Measurements from ENCODE around the gene MARK3.

Gene MARK3

DNA sequence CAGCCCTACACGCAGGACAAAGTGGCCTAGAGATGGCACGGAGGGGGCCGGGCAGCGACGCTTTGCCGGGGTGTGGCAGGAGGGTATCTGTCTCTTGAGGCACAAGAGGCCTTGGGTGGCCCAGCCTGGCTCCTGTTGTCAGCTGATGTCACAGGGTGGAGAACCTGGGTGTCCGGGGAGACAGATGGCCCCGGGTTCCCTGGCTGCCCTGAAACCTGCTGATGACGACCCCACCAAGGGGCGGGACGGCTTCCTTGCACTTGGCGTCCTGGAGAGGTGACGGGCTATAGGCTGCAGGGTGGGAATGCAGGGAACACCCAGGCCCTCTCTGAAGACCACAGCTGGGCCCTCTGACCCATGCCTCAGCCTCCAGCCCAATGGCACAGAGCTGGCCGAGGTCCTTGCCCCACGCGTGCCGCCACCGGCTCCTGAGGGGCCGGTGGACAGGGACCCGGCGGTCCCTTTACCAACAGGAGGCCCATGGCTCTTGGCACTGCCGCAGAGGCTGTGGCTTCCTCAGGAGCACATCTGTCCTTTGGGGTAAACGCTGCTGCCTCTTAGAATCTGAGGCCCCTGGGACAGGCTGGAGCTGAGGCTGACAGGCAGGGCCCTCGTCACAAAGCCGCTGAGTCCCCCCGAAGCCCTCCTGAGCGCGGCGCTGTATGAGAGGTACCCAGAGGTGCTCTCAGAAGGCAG is 160.2 kb downstream of the MARK3 start:
- Histone ChIP-seq H3K4me1 (ENCODE audit: control insufficient read depth in 1 of 2, insufficient read depth in 2 of 2, low read length in 2 of 2) (peaks cover 0 to 77% of the 10 kb centered on the region in 2 donors), H3K27me3 (ENCODE audit: low read depth, low read length) (no peaks in the 10 kb centered on the region), H3K27ac (ENCODE audit: low read length) (no peak overlapping the region), H3K4me3 (ENCODE audit: low read depth in 1 of 2, low read length in 2 of 2) (no peak overlapping the region), H3K36me3 (ENCODE audit: control insufficient read depth in 1 of 2, insufficient read depth in 2 of 2, low read length in 2 of 2) (no peaks in the 10 kb centered on the region), H3K9me3 (ENCODE audit: control insufficient read depth in 1 of 2, low read length in 2 of 2) (no peaks in the 10 kb centered on the region)

DNA sequence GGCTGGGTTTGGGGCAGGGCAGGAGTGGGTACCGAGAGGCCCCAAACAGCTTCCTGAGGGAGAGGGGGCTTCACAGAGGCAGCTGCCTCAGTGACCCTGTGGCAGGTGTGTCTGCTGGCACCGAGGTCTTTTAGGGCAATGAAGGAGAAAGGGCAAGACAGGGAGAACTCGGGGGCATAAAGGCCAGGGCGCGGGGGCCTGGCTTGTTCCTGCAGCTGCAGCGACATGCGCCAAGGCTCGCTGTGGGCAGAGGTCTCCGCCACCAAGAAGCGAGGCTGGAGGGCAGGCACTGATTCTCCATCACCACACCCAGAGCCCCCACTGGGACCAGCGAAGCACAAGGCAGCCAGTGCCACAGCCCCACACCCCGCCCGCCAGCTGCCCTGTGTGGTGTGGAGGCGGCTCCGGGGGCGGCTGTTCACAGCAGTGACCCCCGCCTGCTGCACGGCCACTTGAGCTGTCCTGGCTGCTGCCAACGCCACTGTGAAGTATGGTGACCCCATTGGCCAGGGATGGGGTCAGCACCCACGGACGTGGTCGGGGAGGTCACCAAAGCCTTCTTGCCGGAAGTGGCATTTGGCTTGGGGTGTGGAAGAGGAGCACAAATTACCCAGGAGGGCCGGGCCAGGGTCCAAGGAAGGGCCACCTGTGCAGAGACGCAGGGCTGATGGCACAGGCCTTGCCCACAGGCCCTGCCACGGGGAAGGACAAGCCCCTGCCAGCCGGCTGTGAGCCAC is 160.9 kb downstream of the MARK3 start:
- H3K27ac ChIP-seq (ENCODE audit: low read length) = no peak overlapping the region
- H3K36me3 ChIP-seq (ENCODE audit: control insufficient read depth in 1 of 2, insufficient read depth in 2 of 2, low read length in 2 of 2) = no peaks in the 10 kb centered on the region
- peaks cover 0 to 77% of the 10 kb centered on the region in 2 donors for H3K4me1 ChIP-seq (ENCODE audit: control insufficient read depth in 1 of 2, insufficient read depth in 2 of 2, low read length in 2 of 2)
- H3K27me3 ChIP-seq (ENCODE audit: low read depth, low read length) = no peaks in the 10 kb centered on the region
- no peak overlapping the region for H3K4me3 ChIP-seq (ENCODE audit: low read depth in 1 of 2, low read length in 2 of 2)
- H3K9me3 ChIP-seq (ENCODE audit: control insufficient read depth in 1 of 2, low read length in 2 of 2) = no peaks in the 10 kb centered on the region

DNA sequence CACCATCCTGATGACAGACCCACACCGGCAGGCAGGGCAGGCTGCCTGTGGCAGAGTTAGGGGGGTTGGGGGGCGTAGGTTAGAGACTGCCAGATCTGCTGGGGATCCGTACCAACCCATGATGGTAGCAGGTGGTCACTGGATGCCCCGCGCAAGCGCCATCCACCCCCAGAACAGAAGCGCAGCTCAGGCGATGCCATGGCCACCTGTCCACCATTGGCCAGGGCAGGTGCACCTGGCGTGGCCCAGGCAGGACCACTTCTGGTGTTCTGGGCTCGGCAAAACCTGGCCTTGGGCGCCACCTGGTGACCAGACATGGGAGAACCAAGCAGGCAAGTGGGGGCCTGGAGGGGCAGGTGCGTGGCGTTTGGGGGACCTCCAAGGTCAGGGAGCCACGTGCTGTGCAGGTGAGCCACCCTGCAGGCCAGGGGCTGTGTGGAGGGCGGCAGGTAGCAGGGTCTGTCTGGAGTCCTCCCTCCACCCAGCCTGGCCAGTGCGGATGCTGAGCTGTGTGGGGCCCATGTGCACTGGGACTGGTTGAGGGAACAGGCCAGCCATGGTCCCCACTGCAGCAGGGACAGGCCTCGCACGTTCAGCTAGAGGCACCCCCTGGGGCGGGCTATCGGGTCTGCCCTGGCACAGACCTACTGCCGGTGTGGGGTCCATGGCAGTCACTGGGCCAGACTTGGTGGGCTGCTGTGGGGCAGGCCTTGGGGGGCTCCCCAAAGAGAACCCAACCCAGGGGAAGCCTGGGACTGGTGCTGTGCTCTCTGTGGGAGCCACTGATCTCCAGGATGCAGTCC is 161.6 kb downstream of the MARK3 start:
- H3K4me1 ChIP-seq (ENCODE audit: control insufficient read depth in 1 of 2, insufficient read depth in 2 of 2, low read length in 2 of 2) = peaks cover 0 to 72% of the 10 kb centered on the region in 2 donors
- H3K9me3 ChIP-seq (ENCODE audit: control insufficient read depth in 1 of 2, low read length in 2 of 2) = no peaks in the 10 kb centered on the region
- no peaks in the 10 kb centered on the region for H3K27me3 ChIP-seq (ENCODE audit: low read depth, low read length)
- H3K27ac ChIP-seq (ENCODE audit: low read length) = no peak overlapping the region
- no peaks in the 10 kb centered on the region for H3K36me3 ChIP-seq (ENCODE audit: control insufficient read depth in 1 of 2, insufficient read depth in 2 of 2, low read length in 2 of 2)
- H3K4me3 ChIP-seq (ENCODE audit: low read depth in 1 of 2, low read length in 2 of 2) = no peak overlapping the region

DNA sequence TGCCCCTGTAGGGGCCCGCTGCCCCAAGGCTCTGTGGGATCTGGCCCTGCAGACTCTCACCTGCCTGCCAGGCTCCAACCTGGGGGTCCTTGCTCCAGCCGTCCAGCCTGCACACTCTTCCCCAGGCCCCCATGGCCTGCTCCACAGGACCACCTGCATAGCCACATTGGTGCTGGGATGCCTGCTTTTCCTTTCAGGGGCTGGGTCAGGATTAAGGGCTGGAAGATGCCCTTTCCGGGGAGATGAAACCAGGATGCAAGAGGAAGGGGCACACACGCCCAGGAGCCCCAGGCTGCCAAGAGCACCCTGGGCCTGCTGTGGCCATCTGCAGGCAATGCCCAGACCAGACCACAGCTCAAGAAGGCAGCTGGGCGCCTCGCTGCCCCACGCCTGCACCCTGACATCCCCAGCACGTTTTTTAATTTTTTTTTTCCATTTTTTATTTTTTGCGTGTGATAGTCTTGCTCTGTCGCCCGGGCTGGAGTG is 162.3 kb downstream of the MARK3 start:
- Histone ChIP-seq H3K27me3 (ENCODE audit: low read depth, low read length) (no peaks in the 10 kb centered on the region), H3K27ac (ENCODE audit: low read length) (no peak overlapping the region), H3K4me1 (ENCODE audit: control insufficient read depth in 1 of 2, insufficient read depth in 2 of 2, low read length in 2 of 2) (peaks cover 0 to 72% of the 10 kb centered on the region in 2 donors), H3K4me3 (ENCODE audit: low read depth in 1 of 2, low read length in 2 of 2) (no peak overlapping the region), H3K36me3 (ENCODE audit: control insufficient read depth in 1 of 2, insufficient read depth in 2 of 2, low read length in 2 of 2) (no peaks in the 10 kb centered on the region), H3K9me3 (ENCODE audit: control insufficient read depth in 1 of 2, low read length in 2 of 2) (no peaks in the 10 kb centered on the region)

DNA sequence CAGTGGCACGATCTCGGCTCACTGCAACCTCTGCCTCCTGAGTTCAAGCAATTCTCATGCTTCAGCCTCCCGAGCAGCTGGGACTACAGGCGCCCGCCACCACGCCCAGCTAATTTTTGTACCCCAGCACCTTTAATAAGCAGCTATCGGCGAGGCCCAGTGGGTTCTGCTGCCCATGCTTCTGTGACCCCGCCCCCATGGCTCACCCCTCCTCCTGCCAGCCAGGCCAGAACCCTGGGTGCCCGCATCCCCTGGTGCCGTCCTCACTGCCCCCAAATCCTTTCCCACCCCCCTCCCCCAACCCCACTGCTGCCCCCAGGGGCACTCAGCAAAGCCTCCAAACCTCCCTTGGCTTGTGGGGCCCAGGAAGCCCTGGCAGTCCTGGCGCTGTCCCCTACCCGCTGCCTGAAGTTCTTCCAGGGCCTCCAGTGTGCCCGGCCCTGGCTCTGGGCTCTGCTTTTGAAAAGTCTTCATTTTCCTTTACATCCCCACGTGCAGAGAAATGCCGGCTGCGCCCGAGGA is 162.8 kb downstream of the MARK3 start:
- Histone ChIP-seq H3K4me1 (ENCODE audit: control insufficient read depth in 1 of 2, insufficient read depth in 2 of 2, low read length in 2 of 2) (peaks cover 0 to 68% of the 10 kb centered on the region in 2 donors), H3K9me3 (ENCODE audit: control insufficient read depth in 1 of 2, low read length in 2 of 2) (no peaks in the 10 kb centered on the region), H3K36me3 (ENCODE audit: control insufficient read depth in 1 of 2, insufficient read depth in 2 of 2, low read length in 2 of 2) (no peaks in the 10 kb centered on the region), H3K4me3 (ENCODE audit: low read depth in 1 of 2, low read length in 2 of 2) (no peak overlapping the region), H3K27me3 (ENCODE audit: low read depth, low read length) (no peaks in the 10 kb centered on the region), H3K27ac (ENCODE audit: low read length) (no peak overlapping the region)

DNA sequence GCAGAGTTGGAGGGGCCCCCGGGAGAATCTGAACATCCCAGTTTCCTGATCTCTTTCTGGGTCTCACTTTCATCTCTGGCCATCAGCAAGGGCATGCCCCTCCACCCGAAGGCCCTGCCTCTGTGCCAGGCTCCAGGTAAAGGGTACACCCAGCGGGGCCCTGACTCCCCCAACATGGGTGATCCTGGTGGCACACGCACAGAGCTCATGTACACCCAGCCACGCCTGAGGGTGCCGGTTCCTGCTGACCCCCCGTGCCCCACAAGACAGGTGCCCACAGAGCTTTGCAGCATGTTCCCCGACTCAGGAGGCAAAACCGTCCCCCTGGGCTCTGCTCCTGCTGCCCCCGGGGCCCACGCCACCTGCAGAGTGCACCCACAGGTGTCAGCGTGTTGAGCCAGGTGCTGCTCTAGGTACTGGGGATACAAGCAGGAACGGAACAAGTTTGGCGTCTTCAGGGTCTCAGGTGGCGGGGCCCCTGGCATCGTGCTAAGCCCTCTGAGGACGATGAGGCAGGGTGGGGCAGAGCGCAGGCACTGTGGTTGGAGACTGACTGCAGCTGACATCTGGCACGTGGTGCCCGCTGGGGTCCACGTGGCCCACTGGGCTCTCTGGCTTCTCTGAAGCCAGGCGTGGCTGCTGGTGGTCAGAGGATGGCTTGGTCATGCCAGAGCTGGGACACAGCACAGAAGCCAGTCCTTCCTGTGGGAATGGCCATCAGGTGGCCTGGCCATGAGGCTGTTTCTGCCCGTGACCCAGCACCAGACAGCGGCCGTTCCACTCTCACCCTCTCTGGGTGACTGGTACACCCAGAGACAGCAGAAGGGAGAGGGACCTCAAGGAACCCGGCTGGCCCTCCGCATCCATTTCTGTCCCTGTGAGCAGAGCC is 163.5 kb downstream of the MARK3 start:
- H3K27me3 ChIP-seq (ENCODE audit: low read depth, low read length) = no peaks in the 10 kb centered on the region
- H3K9me3 ChIP-seq (ENCODE audit: control insufficient read depth in 1 of 2, low read length in 2 of 2) = no peaks in the 10 kb centered on the region
- no peak overlapping the region for H3K27ac ChIP-seq (ENCODE audit: low read length)
- H3K36me3 ChIP-seq (ENCODE audit: control insufficient read depth in 1 of 2, insufficient read depth in 2 of 2, low read length in 2 of 2) = no peaks in the 10 kb centered on the region
- no peak overlapping the region for H3K4me3 ChIP-seq (ENCODE audit: low read depth in 1 of 2, low read length in 2 of 2)
- H3K4me1 ChIP-seq (ENCODE audit: control insufficient read depth in 1 of 2, insufficient read depth in 2 of 2, low read length in 2 of 2) = peaks cover 0 to 60% of the 10 kb centered on the region in 2 donors

DNA sequence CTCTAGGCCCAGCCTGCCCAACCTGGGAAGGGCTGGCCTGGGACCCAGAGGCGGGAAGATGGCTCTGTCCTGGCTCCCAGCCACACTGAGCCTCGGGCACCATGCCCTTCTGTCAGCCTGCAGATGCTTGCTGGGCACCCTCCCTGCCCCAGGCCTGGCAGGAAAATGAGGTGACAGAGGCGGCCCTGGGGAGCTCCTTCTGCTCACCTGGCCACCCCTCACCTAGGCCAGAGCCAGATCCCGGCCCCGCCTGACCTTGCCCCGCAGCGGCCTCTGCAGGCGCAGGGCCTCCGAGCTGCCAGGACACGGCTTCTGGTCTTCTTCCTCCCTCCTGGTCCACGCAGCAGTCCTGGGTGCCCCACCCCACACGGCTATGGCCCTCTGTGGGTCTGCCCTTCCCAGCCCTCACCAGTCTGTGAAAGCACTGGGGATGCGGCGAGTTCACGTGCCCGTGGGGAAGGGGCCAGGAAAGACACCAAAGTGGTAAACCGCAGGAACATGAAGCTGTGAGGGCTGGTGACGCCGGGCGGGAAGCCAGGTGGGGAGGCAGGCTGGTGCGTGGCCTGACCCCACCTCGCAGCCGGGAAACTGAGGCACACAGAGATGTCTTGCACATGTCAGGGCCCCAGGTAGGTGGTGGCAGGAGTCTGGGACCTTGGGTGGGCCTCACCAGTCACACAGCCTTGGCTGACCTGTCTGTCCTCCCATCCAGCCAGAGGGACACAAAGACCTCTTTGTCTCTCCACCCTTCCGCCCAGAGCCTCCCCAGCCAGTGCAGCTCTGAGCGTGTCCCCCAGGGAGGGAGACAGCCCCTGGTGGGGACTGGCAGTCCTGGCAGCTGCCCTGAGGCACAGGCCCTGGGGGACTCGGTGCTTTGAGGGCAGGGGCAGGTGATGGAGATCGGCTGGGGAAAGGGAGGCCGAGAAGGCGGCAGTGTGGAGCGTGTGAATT is 164.4 kb downstream of the MARK3 start:
- Histone ChIP-seq H3K4me1 (ENCODE audit: control insufficient read depth in 1 of 2, insufficient read depth in 2 of 2, low read length in 2 of 2) (peaks cover 0 to 51% of the 10 kb centered on the region in 2 donors), H3K4me3 (ENCODE audit: low read depth in 1 of 2, low read length in 2 of 2) (no peak overlapping the region), H3K27me3 (ENCODE audit: low read depth, low read length) (no peaks in the 10 kb centered on the region), H3K27ac (ENCODE audit: low read length) (peak overlapping the region; percentile 21), H3K36me3 (ENCODE audit: control insufficient read depth in 1 of 2, insufficient read depth in 2 of 2, low read length in 2 of 2) (no peaks in the 10 kb centered on the region), H3K9me3 (ENCODE audit: control insufficient read depth in 1 of 2, low read length in 2 of 2) (no peaks in the 10 kb centered on the region)

DNA sequence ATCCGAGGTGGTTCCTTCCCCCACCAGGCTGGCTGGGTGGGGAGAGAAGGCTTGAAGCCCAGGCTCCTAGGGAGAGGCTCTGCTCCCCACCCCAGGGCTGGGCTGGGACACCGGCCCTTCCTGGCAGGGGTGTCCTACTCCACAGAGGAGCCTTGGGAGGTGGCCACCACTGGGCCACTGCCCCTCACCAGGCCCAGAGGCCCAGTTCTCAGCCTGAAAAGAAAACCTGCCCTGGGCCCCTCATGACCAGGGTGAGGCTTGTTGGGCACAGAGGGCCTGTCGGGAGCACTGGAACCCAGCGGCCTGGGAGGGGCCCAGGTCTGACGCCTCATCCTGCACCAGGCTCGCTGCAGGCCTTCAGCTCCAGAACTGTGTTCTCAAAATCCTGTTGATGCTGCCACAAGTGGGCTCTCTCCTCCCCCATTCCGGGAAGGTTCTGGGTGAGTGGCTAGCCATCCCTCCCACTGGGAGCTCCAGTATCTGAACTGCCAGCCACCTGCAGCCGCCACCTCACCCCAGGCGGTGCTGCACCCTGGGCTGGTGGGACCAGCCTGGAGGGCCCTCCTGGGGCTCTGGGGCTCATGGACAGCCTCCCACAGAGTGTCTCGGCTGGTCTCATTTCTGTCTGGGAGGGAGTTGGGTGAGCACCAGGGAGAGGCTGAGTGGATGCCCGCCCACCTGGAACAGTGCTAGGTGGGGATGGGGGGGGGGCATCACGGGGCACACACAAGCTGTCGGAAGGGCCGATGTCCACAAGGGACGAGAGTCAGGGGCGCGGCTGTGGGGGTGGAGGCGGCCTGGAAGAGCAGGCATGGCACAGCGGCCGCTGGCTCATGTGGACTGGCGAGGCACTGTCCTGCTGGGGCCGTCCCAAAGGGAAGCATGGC is 165.5 kb downstream of the MARK3 start:
- Histone ChIP-seq H3K4me1 (ENCODE audit: control insufficient read depth in 1 of 2, insufficient read depth in 2 of 2, low read length in 2 of 2) (peaks cover 0 to 47% of the 10 kb centered on the region in 2 donors), H3K36me3 (ENCODE audit: control insufficient read depth in 1 of 2, insufficient read depth in 2 of 2, low read length in 2 of 2) (no peaks in the 10 kb centered on the region), H3K27ac (ENCODE audit: low read length) (peak overlapping the region; percentile 91), H3K4me3 (ENCODE audit: low read depth in 1 of 2, low read length in 2 of 2) (no peak overlapping the region), H3K27me3 (ENCODE audit: low read depth, low read length) (no peaks in the 10 kb centered on the region), H3K9me3 (ENCODE audit: control insufficient read depth in 1 of 2, low read length in 2 of 2) (no peaks in the 10 kb centered on the region)

DNA sequence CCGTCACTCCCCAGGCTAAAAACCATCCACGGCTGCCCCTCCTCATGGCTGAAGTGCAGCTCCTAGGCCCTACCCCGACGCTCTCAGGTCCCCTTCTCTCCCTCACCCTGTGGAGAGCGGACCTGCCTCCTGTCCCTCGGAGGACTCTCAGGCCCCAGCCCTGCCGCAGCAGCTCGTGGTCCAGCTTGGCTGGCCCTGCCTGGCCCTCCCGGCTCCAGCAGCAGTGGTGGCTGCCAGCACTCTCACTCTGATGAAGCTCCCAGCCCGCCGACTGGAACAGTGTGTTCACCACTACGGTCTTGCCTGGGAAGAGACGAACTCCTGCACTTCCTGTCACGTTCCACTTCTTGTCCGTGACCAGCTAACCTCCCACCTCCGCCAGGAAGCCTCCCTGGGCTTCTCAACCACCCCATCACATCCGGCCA is 166.1 kb downstream of the MARK3 start:
- Histone ChIP-seq H3K36me3 (ENCODE audit: control insufficient read depth in 1 of 2, insufficient read depth in 2 of 2, low read length in 2 of 2) (no peaks in the 10 kb centered on the region), H3K4me1 (ENCODE audit: control insufficient read depth in 1 of 2, insufficient read depth in 2 of 2, low read length in 2 of 2) (peaks cover 0 to 46% of the 10 kb centered on the region in 2 donors), H3K27me3 (ENCODE audit: low read depth, low read length) (no peaks in the 10 kb centered on the region), H3K27ac (ENCODE audit: low read length) (peak overlapping the region; percentile 91), H3K9me3 (ENCODE audit: control insufficient read depth in 1 of 2, low read length in 2 of 2) (no peaks in the 10 kb centered on the region), H3K4me3 (ENCODE audit: low read depth in 1 of 2, low read length in 2 of 2) (peak overlapping the region; percentile 30 to 44)

Measured in muscle layer of duodenum (tissue), 2 donors.